Endodermal cell (in vitro differentiated cells): ENCODE results near the gene TMEM86B. TPM values are rescaled to one million over a fixed set of nuclear protein-coding genes. Genes with fewer than 3 reads are reported as not detected.

Source experiments
- DNase-seq: peaks from one replicate; pipeline ENCODE4 v3.0.0-alpha.2; 2017
- H3K27ac ChIP-seq: 2 replicates; pipeline ENCODE4 v1.5.1; 2013; ENCODE audit warnings: mild to moderate bottlenecking, low read depth, low read length, moderate library complexity
- H3K27me3 ChIP-seq: 2 replicates; pipeline ENCODE4 v1.6.1; 2013; ENCODE audit warnings: mild to moderate bottlenecking, low read length, moderate library complexity; ENCODE audit not compliant: insufficient read depth, control insufficient read depth, poor library complexity, severe bottlenecking
- H3K36me3 ChIP-seq: 2 replicates; pipeline ENCODE4 v1.7.0; 2013; ENCODE audit warnings: mild to moderate bottlenecking, low read length, moderate library complexity; ENCODE audit not compliant: control insufficient read depth, insufficient read depth
- H3K4me1 ChIP-seq: one replicate; pipeline ENCODE4 v1.7.0; 2013; ENCODE audit warnings: low read length; ENCODE audit not compliant: control insufficient read depth, insufficient read depth
- H3K4me3 ChIP-seq: 2 replicates; pipeline ENCODE4 v1.5.1; 2013; ENCODE audit warnings: mild to moderate bottlenecking, low read length, moderate library complexity
- H3K9ac ChIP-seq: 2 replicates; pipeline ENCODE4 v1.6.1; 2013; ENCODE audit warnings: mild to moderate bottlenecking, low read length, moderate library complexity; ENCODE audit not compliant: poor library complexity, severe bottlenecking; ENCODE audit errors: extremely low read depth
- H3K9me3 ChIP-seq: 2 replicates; pipeline ENCODE4 v1.6.1; 2013; ENCODE audit warnings: mild to moderate bottlenecking, low read length, moderate library complexity; ENCODE audit not compliant: control insufficient read depth
- H3K27ac Mint-ChIP-seq: 2 replicates; pipeline ENCODE4 v1.8.0; 2020; ENCODE audit warnings: mixed read lengths
- H3K27me3 Mint-ChIP-seq: 2 replicates; pipeline ENCODE4 v1.8.0; 2021; ENCODE audit warnings: mild to moderate bottlenecking, mixed read lengths; ENCODE audit not compliant: insufficient read depth
- H3K36me3 Mint-ChIP-seq: 2 replicates; pipeline ENCODE4 v1.8.0; 2020; ENCODE audit warnings: low read depth, mixed read lengths
- H3K4me1 Mint-ChIP-seq: 2 replicates; pipeline ENCODE4 v1.8.0; 2020; ENCODE audit warnings: mixed read lengths
- H3K4me3 Mint-ChIP-seq: 2 replicates; pipeline ENCODE4 v1.8.0; 2020; ENCODE audit warnings: mild to moderate bottlenecking, moderate library complexity, mixed read lengths
- H3K9me3 Mint-ChIP-seq: 2 replicates; pipeline ENCODE4 v1.8.0; 2020; ENCODE audit warnings: mild to moderate bottlenecking, mixed read lengths
- CTCF ChIP-seq: fragments of 200-600 bp; sonication (generic); conservative IDR thresholded peaks from 2 replicates; pipeline ENCODE4 v1.5.0; 2021; ENCODE audit warnings: antibody characterized with exemption, mild to moderate bottlenecking
- WGBS, 2 experiments: methylation state at CpG; one replicate each; pipeline versions ENCODE4 v1.1.5 to v1.1.7; 2013; ENCODE audit warnings: missing lambda C conversion rate in 2 of 2, mixed read lengths in 1 of 2; ENCODE audit not compliant: insufficient coverage in 1 of 2, insufficient read length in 1 of 2; 5-methylcytosine and 5-hydroxymethylcytosine counted together
- total RNA-seq, 2 donors: library from RNA; stranded (reverse); fragmentation: NEBNext Ultra II Directional in 1 of 2; extraction: Animal tissue kit (Norgen Biotek cat#: 25700) in 1 of 2; gene quantifications; 2 replicates in 1 of 2; 3 replicates in 1 of 2; pipeline ENCODE4 v1.2.1, GENCODE V29; 2021

TMEM86B gene
- total RNA-seq, 2 donors from 2014 or later, result 2.9 to 5.9 TPM

- H3K27me3 ChIP-seq, result no peaks in the 10 kb centered on the region
- H3K27ac Mint-ChIP-seq, result peak overlapping the region; percentile 49
- H3K9ac ChIP-seq, result no peak overlapping the region
- no peak overlapping the region for H3K4me3 ChIP-seq
- H3K4me3 Mint-ChIP-seq, result no peak overlapping the region
- peaks cover 7% of the 10 kb centered on the region for H3K4me1 Mint-ChIP-seq
- TF ChIP-seq CTCF, result no peak
- H3K4me1 ChIP-seq, result peaks cover 5% of the 10 kb centered on the region
- DNase-seq, result no peak
- no peaks in the 10 kb centered on the region for H3K9me3 ChIP-seq
- H3K27ac ChIP-seq, result no peak overlapping the region
- H3K36me3 Mint-ChIP-seq, result peaks cover 34% of the 10 kb centered on the region
- 90 to 95% methylated on average over 4 to 18 of the region's 18 CpGs for WGBS, 2 experiments
- peaks cover 19% of the 10 kb centered on the region for H3K36me3 ChIP-seq
- H3K9me3 Mint-ChIP-seq, result no peaks in the 10 kb centered on the region
- H3K27me3 Mint-ChIP-seq, result no peaks in the 10 kb centered on the region
Observed at GRCh38 chr19:55229145-55229788, 704 bp upstream of the TMEM86B start.

- Histone ChIP-seq H3K27ac (no peak overlapping the region), H3K9me3 (no peaks in the 10 kb centered on the region), H3K9ac (no peak overlapping the region), H3K4me1 (peaks cover 5% of the 10 kb centered on the region), H3K36me3 (peaks cover 11% of the 10 kb centered on the region), H3K4me3 (no peak overlapping the region), H3K27me3 (no peaks in the 10 kb centered on the region)
- peaks cover 24% of the 10 kb centered on the region for H3K36me3 Mint-ChIP-seq
- WGBS, 2 experiments, result 88 to 94% methylated on average over 13 to 17 of the region's 17 CpGs
- H3K9me3 Mint-ChIP-seq, result no peaks in the 10 kb centered on the region
- H3K27ac Mint-ChIP-seq, result peak overlapping the region; percentile 58
- no peak overlapping the region for H3K4me3 Mint-ChIP-seq
- H3K4me1 Mint-ChIP-seq, result peaks cover 7% of the 10 kb centered on the region
- no peak for DNase-seq
- H3K27me3 Mint-ChIP-seq, result no peaks in the 10 kb centered on the region
- TF ChIP-seq CTCF, result no peak
Observed at GRCh38 chr19:55228015-55228391, 560 bp downstream of the TMEM86B start.

GRCh38 chr19:55227241-55228014, 1.1 kb downstream of the TMEM86B start:
- Mint-ChIP-seq H3K27ac (peak overlapping the region; percentile 58), H3K4me3 (no peak overlapping the region)
- TF ChIP-seq CTCF, result no peak

More at GRCh38 chr19:55227241-55228014, 1.1 kb downstream of the TMEM86B start:
- Mint-ChIP-seq H3K4me1 (peaks cover 7% of the 10 kb centered on the region), H3K27me3 (no peaks in the 10 kb centered on the region), H3K9me3 (no peaks in the 10 kb centered on the region), H3K36me3 (peaks cover 18% of the 10 kb centered on the region)
- H3K4me1 ChIP-seq, result peaks cover 5% of the 10 kb centered on the region
- H3K9me3 ChIP-seq, result no peaks in the 10 kb centered on the region
- no peaks in the 10 kb centered on the region for H3K27me3 ChIP-seq
- no peak overlapping the region for H3K27ac ChIP-seq
- H3K36me3 ChIP-seq, result peaks cover 5% of the 10 kb centered on the region
- H3K4me3 ChIP-seq, result no peak overlapping the region
- no peak overlapping the region for H3K9ac ChIP-seq
- WGBS, 2 experiments, result 93 to 94% methylated on average over 6 to 25 of the region's 25 CpGs
- no peak for DNase-seq
